IMR-90 (cell line): ENCODE data around the gene SORCS1. TPM values are rescaled to one million over a fixed set of nuclear protein-coding genes. Genes with fewer than 3 reads are reported as not detected.

Source experiments
- ATAC-seq: fragments of 200-7000 bp; cut with Tn5 transposase; 2 replicates; pipeline ENCODE4 v1.9.1; 2020; ENCODE audit warnings: low read depth, mild to moderate bottlenecking, moderate library complexity
- BruUV-seq: library from RNA; stranded (reverse); fragments of 400-500 nt; replicated peaks from 2 replicates; lab custom pipeline; 2021; lab: Mats Ljungman, UMichigan
- CTCF ChIA-PET: fragments of 300-600 bp; formaldehyde crosslinking; extraction: SDS; loops from one replicate; lab custom pipeline; 2021; ENCODE audit warnings: antibody characterized with exemption; lab: Yijun Ruan, JAX
- POLR2A ChIA-PET: fragments of 300-600 bp; sonication (Branson Sonifier 250); formaldehyde crosslinking; loops from one replicate; lab custom pipeline; 2022; ENCODE audit warnings: antibody characterized with exemption; ENCODE audit not compliant: unreplicated experiment; lab: Charles Lee
- DNase-seq: peaks from one replicate; pipeline ENCODE4 v3.0.0; 2013
- H2AFZ ChIP-seq: replicated peaks from 2 replicates; pipeline ENCODE3; 2013; ENCODE audit warnings: low read length, mild to moderate bottlenecking; ENCODE audit not compliant: poor library complexity
- H2AK5ac ChIP-seq: 2 replicates; pipeline ENCODE4 v1.6.1; 2013; ENCODE audit warnings: low read depth, low read length, inconsistent platforms
- H2AK9ac ChIP-seq: replicated peaks from 2 replicates; pipeline ENCODE3; 2013; ENCODE audit warnings: mild to moderate bottlenecking, low read depth, low read length, moderate library complexity; ENCODE audit not compliant: poor library complexity
- H2BK120ac ChIP-seq: 2 replicates; pipeline ENCODE4 v1.6.1; 2013; ENCODE audit warnings: low read depth, low read length, inconsistent platforms
- H2BK15ac ChIP-seq: 3 replicates; pipeline ENCODE4 v1.6.1; 2013; ENCODE audit warnings: low read depth, low read length, inconsistent platforms
- H2BK20ac ChIP-seq: 2 replicates; pipeline ENCODE4 v1.6.1; 2013; ENCODE audit warnings: low read depth, mild to moderate bottlenecking, inconsistent platforms, low read length, moderate library complexity
- H2BK5ac ChIP-seq: 2 replicates; pipeline ENCODE4 v1.6.1; 2013; ENCODE audit warnings: mild to moderate bottlenecking, low read depth, low read length, inconsistent platforms; ENCODE audit not compliant: poor library complexity, severe bottlenecking
- H3K14ac ChIP-seq: replicated peaks from 2 replicates; pipeline ENCODE4 v1.6.1; 2013; ENCODE audit warnings: low read depth, low read length, inconsistent platforms
- H3K18ac ChIP-seq: 2 replicates; pipeline ENCODE4 v1.6.1; 2013; ENCODE audit warnings: low read depth, low read length, control low read depth
- H3K23ac ChIP-seq: 2 replicates; pipeline ENCODE4 v1.6.1; 2013; ENCODE audit warnings: low read depth, low read length, inconsistent platforms
- H3K27ac ChIP-seq: 2 replicates; pipeline ENCODE4 v1.5.1; 2013; ENCODE audit warnings: mild to moderate bottlenecking, control low read depth, low read length; ENCODE audit not compliant: insufficient read depth
- H3K27me3 ChIP-seq: 2 replicates; pipeline ENCODE4 v1.6.1; 2013; ENCODE audit warnings: low read length; ENCODE audit not compliant: control insufficient read depth, insufficient read depth
- H3K36me3 ChIP-seq: 2 replicates; pipeline ENCODE4 v1.6.1; 2013; ENCODE audit warnings: low read length, mixed read lengths; ENCODE audit not compliant: control insufficient read depth, insufficient read depth
- H3K4ac ChIP-seq: 2 replicates; pipeline ENCODE4 v1.6.1; 2013; ENCODE audit warnings: low read depth, low read length, inconsistent platforms
- H3K4me1 ChIP-seq: 2 replicates; pipeline ENCODE4 v1.6.1; 2013; ENCODE audit warnings: low read length, mixed read lengths; ENCODE audit not compliant: control insufficient read depth, insufficient read depth
- H3K4me2 ChIP-seq: 2 replicates; pipeline ENCODE4 v1.6.1; 2013; ENCODE audit warnings: low read depth, mild to moderate bottlenecking, control low read depth, low read length, moderate library complexity
- H3K4me3 ChIP-seq: 2 replicates; pipeline ENCODE4 v1.5.1; 2013; ENCODE audit warnings: low read depth, mild to moderate bottlenecking, control low read depth, low read length, moderate library complexity; ENCODE audit not compliant: insufficient read depth
- H3K56ac ChIP-seq: 2 replicates; pipeline ENCODE4 v1.6.1; 2013; ENCODE audit warnings: low read length, inconsistent platforms; ENCODE audit not compliant: insufficient read depth; ENCODE audit errors: extremely low read depth
- H3K79me1 ChIP-seq, 2 experiments: 2 replicates each; pipeline ENCODE4 v1.6.1; 2013; ENCODE audit warnings: low read length in 2 of 2, inconsistent platforms in 1 of 2, low read depth in 1 of 2
- H3K9ac ChIP-seq: 2 replicates; pipeline ENCODE4 v1.6.1; 2013; ENCODE audit warnings: low read depth, low read length, control low read depth
- H3K9me1 ChIP-seq: 2 replicates; pipeline ENCODE4 v1.6.1; 2013; ENCODE audit warnings: low read length, inconsistent platforms; ENCODE audit not compliant: insufficient read depth
- H3K9me3 ChIP-seq: 2 replicates; pipeline ENCODE4 v1.6.1; 2013; ENCODE audit warnings: low read length; ENCODE audit not compliant: control insufficient read depth, insufficient read depth
- H4K20me1 ChIP-seq: 2 replicates; pipeline ENCODE4 v1.6.1; 2013; ENCODE audit warnings: low read length, inconsistent platforms; ENCODE audit not compliant: insufficient read depth
- H4K5ac ChIP-seq: 2 replicates; pipeline ENCODE4 v1.6.1; 2013; ENCODE audit warnings: mild to moderate bottlenecking, low read depth, low read length, control low read depth
- H4K8ac ChIP-seq, 2 experiments: 2 replicates each; pipeline ENCODE4 v1.6.1; 2013; ENCODE audit warnings: low read depth in 2 of 2, low read length in 2 of 2, control low read depth in 1 of 2, inconsistent platforms in 1 of 2
- H4K91ac ChIP-seq: 2 replicates; pipeline ENCODE4 v1.6.1; 2013; ENCODE audit warnings: low read depth, low read length, inconsistent platforms; ENCODE audit not compliant: insufficient read depth
- BHLHE40 ChIP-seq: fragments of 150-350 bp; IDR thresholded peaks from 2 replicates; pipeline ENCODE4 v1.6.1; 2016; ENCODE audit warnings: mild to moderate bottlenecking, low read depth, low read length
- CEBPB ChIP-seq: IDR thresholded peaks from 2 replicates; pipeline ENCODE4 v1.6.1; 2012; ENCODE audit warnings: low read depth, low read length, improper control_type of control experiment
- CHD1 ChIP-seq: IDR thresholded peaks from 2 replicates; pipeline ENCODE4 v1.6.1; 2012; ENCODE audit warnings: low read depth, low read length, improper control_type of control experiment
- ELK1 ChIP-seq: fragments of 150-350 bp; IDR thresholded peaks from 2 replicates; pipeline ENCODE4 v1.6.1; 2016; ENCODE audit warnings: low read depth, mild to moderate bottlenecking, low read length, moderate library complexity, borderline replicate concordance
- FOS ChIP-seq: fragments of 150-350 bp; IDR thresholded peaks from 2 replicates; pipeline ENCODE4 v1.6.1; 2016; ENCODE audit warnings: low read depth, low read length
- MAFK ChIP-seq: IDR thresholded peaks from 2 replicates; pipeline ENCODE4 v1.6.1; 2012; ENCODE audit warnings: low read depth, low read length, improper control_type of control experiment
- MAZ ChIP-seq: IDR thresholded peaks from 2 replicates; pipeline ENCODE4 v1.6.1; 2012; ENCODE audit warnings: low read depth, mild to moderate bottlenecking, low read length, improper control_type of control experiment, moderate library complexity, borderline replicate concordance
- MXI1 ChIP-seq: IDR thresholded peaks from 2 replicates; pipeline ENCODE4 v1.6.1; 2012; ENCODE audit warnings: low read depth, mild to moderate bottlenecking, low read length, moderate library complexity, borderline replicate concordance
- NFE2L2 ChIP-seq: fragments of 150-350 bp; IDR thresholded peaks from 2 replicates; pipeline ENCODE4 v1.6.1; 2016; ENCODE audit warnings: low read depth, mild to moderate bottlenecking, low read length
- POLR2A ChIP-seq: IDR thresholded peaks from 2 replicates; pipeline ENCODE4 v1.6.1; 2012; ENCODE audit warnings: mild to moderate bottlenecking, low read depth, low read length
- RAD21 ChIP-seq: IDR thresholded peaks from 2 replicates; pipeline ENCODE4 v1.6.1; 2012; ENCODE audit warnings: low read length, improper control_type of control experiment
- RCOR1 ChIP-seq: IDR thresholded peaks from 2 replicates; pipeline ENCODE4 v1.6.1; 2012; ENCODE audit warnings: mild to moderate bottlenecking, low read length, improper control_type of control experiment; ENCODE audit not compliant: insufficient replicate concordance
- RFX5 ChIP-seq: IDR thresholded peaks from 2 replicates; pipeline ENCODE4 v1.8.0; 2012; ENCODE audit warnings: low read depth, mild to moderate bottlenecking, low read length, moderate library complexity
- SMC3 ChIP-seq: fragments of 150-350 bp; IDR thresholded peaks from 2 replicates; pipeline ENCODE4 v1.6.1; 2016; ENCODE audit warnings: low read depth, mild to moderate bottlenecking, antibody characterized with exemption, low read length, moderate library complexity
- USF2 ChIP-seq: fragments of 150-350 bp; IDR thresholded peaks from 2 replicates; pipeline ENCODE4 v1.6.1; 2017; ENCODE audit warnings: mild to moderate bottlenecking, antibody characterized with exemption, low read length, low read depth
- WGBS, 2 experiments: methylation state at CpG; one replicate each; pipeline versions ENCODE4 v1.1.5 to v1.1.7; 2013; ENCODE audit warnings: missing lambda C conversion rate in 2 of 2; ENCODE audit not compliant: insufficient read length in 1 of 2; ENCODE audit errors: extremely low coverage in 2 of 2; 5-methylcytosine and 5-hydroxymethylcytosine counted together
- dilution Hi-C: fragments of 300-500 bp; cut with HindIII; formaldehyde crosslinking; loops from one replicate; pipeline ENCODE4 v1.14.3; 2018; ENCODE audit warnings: low sequenced_read_pairs; ENCODE audit not compliant: unreplicated experiment
- in situ Hi-C: fragments of 300-500 bp; cut with MboI; formaldehyde crosslinking; loops from 3 replicates; pipeline ENCODE4 v1.14.3; 2019; ENCODE audit warnings: low sequenced_read_pairs, inconsistent platforms, mixed read lengths
- intact Hi-C: fragments of 100-400 bp; cut with micrococcal nuclease; formaldehyde crosslinking; loops from 2 replicates; pipeline ENCODE4 v1.10.0; 2022
- polyA plus RNA-seq, 3 experiments: library from polyadenylated mRNA; depleted of rRNA; stranded (reverse); fragments of >200 nt; gene quantifications; 2 replicates each; pipeline ENCODE4 v1.2.3, GENCODE V29; 2012; ENCODE audit warnings: low replicate concordance in 1 of 3
- total RNA-seq: library from RNA; depleted of rRNA; stranded (reverse); fragments of >200 nt; gene quantifications from 2 replicates; pipeline ENCODE4 v1.2.3, GENCODE V29; 2012
- TF ChIP-seq, protein P1 (sequence below): conservative IDR thresholded peaks from 2 replicates; pipeline ENCODE4 v1.5.1; 2012; ENCODE audit warnings: mild to moderate bottlenecking, low read depth, low read length, improper control_type of control experiment

The SORCS1 gene
- total and polyA plus RNA-seq, 2 of the 4 experiments (the other 2 are of a cell fraction): under 0.01 TPM; not detected in 1

DNA sequence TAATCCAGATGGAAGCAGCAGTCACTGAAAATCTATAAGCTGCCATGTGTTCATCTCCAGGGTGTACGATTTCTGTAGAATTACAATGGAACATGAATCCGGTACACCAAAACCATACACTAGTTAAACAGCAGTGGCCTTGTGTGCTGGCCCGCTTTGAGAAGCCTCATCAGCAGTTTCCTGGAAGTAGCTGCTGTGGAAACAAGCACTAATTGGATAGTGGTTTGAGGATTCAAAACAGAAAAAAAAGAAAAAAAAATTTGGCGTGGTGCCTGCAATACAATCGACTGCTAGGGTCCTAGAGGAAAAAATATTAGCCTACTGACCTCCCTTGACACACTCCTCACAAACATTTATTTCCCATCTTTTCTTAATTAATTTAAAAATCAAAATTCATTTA, 545.9 kb downstream of the SORCS1 start:
- in situ Hi-C loops: no loop called here
- Histone ChIP-seq H3K9me3 (peaks cover 2% of the 10 kb centered on the region; the same call in 1 of the 2 replicates), H2BK20ac (no peak overlapping the region), H3K14ac (no peak overlapping the region), H4K8ac (no peak overlapping the region), H2BK120ac (no peak overlapping the region), H3K23ac (no peak overlapping the region), H3K79me1 (no peaks in the 10 kb centered on the region), H2BK15ac (no peak overlapping the region), H3K4me3 (no peak overlapping the region), H3K27me3 (no peaks in the 10 kb centered on the region), H4K5ac (no peak overlapping the region), H3K36me3 (no peaks in the 10 kb centered on the region), H3K9me1 (no peaks in the 10 kb centered on the region), H3K4me1 (no peaks in the 10 kb centered on the region), H3K4me2 (no peak overlapping the region), H2AK9ac (no peak overlapping the region), H3K56ac (no peak overlapping the region), H4K91ac (no peak overlapping the region), H3K18ac (no peak overlapping the region), H3K27ac (no peak overlapping the region), H2AK5ac (no peak overlapping the region), H2BK5ac (no peak overlapping the region), H3K4ac (no peak overlapping the region), H3K9ac (no peak overlapping the region), H2AFZ (no peak overlapping the region), H4K20me1 (no peaks in the 10 kb centered on the region)
- no CpG with 5 or more reads among the region's 5 CpGs for WGBS, 2 experiments
- DNase-seq (no peak), ATAC-seq (no peak)
- intact Hi-C loops: no loop called here
- BruUV-seq: no TSS peak
- POLR2A ChIA-PET: no interaction called here
- dilution Hi-C loops: no loop called here
- no peak for TF ChIP-seq RAD21
- no peak for TF ChIP-seq MAFK
- TF ChIP-seq MXI1: no peak
- TF ChIP-seq RFX5: no peak
- no peak for TF ChIP-seq RCOR1
- TF ChIP-seq SMC3: no peak
- no peak for TF ChIP-seq BHLHE40
- no peak for TF ChIP-seq FOS
- TF ChIP-seq, protein P1, sequence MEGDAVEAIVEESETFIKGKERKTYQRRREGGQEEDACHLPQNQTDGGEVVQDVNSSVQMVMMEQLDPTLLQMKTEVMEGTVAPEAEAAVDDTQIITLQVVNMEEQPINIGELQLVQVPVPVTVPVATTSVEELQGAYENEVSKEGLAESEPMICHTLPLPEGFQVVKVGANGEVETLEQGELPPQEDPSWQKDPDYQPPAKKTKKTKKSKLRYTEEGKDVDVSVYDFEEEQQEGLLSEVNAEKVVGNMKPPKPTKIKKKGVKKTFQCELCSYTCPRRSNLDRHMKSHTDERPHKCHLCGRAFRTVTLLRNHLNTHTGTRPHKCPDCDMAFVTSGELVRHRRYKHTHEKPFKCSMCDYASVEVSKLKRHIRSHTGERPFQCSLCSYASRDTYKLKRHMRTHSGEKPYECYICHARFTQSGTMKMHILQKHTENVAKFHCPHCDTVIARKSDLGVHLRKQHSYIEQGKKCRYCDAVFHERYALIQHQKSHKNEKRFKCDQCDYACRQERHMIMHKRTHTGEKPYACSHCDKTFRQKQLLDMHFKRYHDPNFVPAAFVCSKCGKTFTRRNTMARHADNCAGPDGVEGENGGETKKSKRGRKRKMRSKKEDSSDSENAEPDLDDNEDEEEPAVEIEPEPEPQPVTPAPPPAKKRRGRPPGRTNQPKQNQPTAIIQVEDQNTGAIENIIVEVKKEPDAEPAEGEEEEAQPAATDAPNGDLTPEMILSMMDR: no peak
- TF ChIP-seq NFE2L2: no peak
- no peak for TF ChIP-seq POLR2A
- no peak for TF ChIP-seq USF2
- no peak for TF ChIP-seq CEBPB
- TF ChIP-seq CHD1: no peak
- TF ChIP-seq ELK1: no peak
- no peak for TF ChIP-seq MAZ
- CTCF ChIA-PET: no interaction called here
